Daoy (cell line): Measurements from ENCODE around the gene FTH1. TPM values are rescaled to one million over a fixed set of nuclear protein-coding genes. Genes with fewer than 3 reads are reported as not detected.
"Not testable (repeated sequence)": the region's sequence is repeated elsewhere in the genome, so short reads cannot be mapped to it uniquely, and the experiment has no call there.

ENCODE experiments used
- DNase-seq: peaks from one replicate; pipeline ENCODE4 v3.0.0-alpha.2; 2015; ENCODE audit warnings: low read depth
- total RNA-seq: library from RNA; depleted of rRNA; stranded (reverse); fragments of >200 nt; shearing (Covaris generic); gene quantifications from 2 replicates; pipeline ENCODE4 v1.2.3, GENCODE V29; 2014; rRNA removed

Gene FTH1
- total RNA-seq: 184 and 219 TPM in 2 replicates

DNA sequence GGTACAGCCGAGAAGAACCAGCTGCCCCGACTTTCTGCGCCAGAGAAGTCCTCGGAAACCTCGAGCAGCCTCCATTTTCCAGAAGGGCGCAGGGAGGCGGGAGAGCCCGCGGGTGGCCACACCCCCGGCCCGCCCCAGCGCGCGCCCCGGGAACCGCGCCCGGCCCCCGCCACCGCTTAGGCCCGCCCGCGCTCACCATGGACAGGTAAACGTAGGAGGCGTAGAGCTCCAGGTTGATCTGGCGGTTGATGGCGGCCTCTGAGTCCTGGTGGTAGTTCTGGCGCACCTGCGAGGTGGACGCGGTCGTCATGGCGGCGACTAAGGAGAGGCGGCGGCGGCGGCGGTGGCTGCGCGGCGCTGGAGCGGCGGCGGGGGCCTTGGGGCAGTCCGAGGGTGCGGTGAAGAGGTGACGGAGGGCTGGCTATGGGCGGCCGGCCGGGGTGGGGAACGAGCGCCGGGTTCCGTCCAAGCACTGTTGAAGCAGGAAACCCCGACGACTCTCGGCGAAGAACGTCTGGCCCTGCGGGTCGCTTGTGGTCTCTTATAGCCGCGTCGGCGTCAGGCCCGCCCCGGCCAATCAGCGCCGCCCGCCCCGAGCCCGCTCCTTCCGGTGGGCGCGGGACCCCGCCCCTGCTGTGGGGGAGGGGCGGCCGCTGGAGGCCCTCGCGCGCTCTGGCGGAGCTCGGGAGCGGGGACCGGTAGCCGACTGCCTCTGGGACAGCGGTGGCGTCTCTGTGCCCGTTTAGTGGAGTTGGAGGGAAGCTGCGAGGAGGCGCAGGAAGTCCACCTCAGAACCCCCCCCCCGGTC, at the start of gene FTH1:
Gene FTH1, minus strand, starts transcription at position 519 of the 808 bp plus-strand sequence. Its CDS starts 209 bp downstream, at position 310.
- peak; percentile 92 for DNase-seq

GRCh38 chr11:62015615-62016014, 48.2 kb upstream of the FTH1 start:
- DNase-seq: no peak

DNA sequence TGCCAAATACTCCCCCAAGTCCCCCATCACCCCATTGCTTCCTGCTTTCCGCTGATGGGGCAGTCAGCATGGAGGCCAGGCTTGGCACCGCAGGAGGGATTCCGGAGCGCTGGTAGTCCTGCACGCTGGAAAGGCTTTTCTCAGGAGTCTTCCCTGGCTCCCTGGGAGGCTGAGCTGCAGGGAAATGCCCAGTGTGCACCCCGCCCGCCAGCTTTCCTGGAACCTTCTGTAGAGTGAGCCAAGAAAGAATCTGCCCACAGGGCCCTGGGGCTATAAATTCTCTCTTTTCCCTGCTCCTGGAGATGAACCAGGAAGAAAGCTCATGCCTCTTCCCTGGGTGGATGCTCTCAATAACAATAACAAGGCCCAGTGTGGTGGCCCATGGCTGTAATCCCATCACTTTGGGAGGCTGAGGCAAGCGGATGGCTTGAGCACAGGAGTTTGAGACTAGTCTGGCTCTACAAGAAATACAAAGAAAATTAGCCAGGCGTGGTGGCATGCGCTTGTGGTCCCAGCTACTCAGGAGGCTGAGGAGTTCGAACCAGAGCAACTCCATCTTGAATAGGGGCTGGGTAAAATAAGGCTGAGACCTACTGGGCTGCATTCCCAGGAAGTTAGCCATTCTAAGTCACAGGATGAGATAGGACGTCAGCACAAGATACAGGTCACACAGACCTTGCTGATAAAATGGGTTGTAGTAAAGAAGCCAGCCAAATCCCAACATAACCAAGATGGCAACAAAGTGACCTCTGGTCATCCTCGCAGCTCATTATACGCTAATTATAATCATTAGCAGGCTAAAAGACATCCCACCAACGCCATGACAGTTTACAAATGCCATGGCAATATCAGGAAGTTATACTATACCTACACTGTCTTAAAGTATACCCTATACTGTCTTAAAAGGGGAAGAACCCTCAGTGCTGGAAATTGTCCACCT, 46.4 kb upstream of the FTH1 start:
- peak; percentile 65 for DNase-seq

- peak; percentile 52 for DNase-seq
Observed at GRCh38 chr11:62012832-62013461, 45.5 kb upstream of the FTH1 start.

- DNase-seq: peak; percentile 33
Observed at GRCh38 chr11:62012451-62012831, 45.0 kb upstream of the FTH1 start.

- no peak for DNase-seq
Observed at GRCh38 chr11:62011881-62012280, 44.4 kb upstream of the FTH1 start.

- DNase-seq: no peak
Observed at GRCh38 chr11:62010935-62011528, 43.6 kb upstream of the FTH1 start.

GRCh38 chr11:62008193-62008592, 40.8 kb upstream of the FTH1 start:
- DNase-seq: no peak

DNA sequence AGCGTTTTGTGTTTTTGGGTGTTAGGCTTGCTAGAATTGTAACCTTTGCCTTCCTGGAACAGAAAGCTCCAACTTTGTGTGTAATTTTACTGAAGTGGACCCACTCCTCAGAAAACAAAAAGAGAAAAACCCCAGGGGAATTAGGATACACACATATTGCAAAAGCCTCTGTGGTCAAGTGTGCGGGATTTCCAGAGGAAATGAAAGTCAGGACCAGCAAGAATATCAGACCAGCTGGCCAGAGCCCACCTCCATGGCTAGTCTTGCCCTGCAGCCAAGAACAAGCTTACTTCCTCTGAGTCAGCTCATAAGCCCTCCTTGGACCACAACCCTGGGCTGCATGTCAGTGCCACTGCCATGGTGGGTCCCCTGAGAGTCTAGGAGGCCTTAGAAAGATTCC, 37.0 kb upstream of the FTH1 start:
- peak; percentile 84 for DNase-seq

GRCh38 chr11:62002283-62002682, 34.8 kb upstream of the FTH1 start:
- not testable (repeated sequence) for DNase-seq

DNA sequence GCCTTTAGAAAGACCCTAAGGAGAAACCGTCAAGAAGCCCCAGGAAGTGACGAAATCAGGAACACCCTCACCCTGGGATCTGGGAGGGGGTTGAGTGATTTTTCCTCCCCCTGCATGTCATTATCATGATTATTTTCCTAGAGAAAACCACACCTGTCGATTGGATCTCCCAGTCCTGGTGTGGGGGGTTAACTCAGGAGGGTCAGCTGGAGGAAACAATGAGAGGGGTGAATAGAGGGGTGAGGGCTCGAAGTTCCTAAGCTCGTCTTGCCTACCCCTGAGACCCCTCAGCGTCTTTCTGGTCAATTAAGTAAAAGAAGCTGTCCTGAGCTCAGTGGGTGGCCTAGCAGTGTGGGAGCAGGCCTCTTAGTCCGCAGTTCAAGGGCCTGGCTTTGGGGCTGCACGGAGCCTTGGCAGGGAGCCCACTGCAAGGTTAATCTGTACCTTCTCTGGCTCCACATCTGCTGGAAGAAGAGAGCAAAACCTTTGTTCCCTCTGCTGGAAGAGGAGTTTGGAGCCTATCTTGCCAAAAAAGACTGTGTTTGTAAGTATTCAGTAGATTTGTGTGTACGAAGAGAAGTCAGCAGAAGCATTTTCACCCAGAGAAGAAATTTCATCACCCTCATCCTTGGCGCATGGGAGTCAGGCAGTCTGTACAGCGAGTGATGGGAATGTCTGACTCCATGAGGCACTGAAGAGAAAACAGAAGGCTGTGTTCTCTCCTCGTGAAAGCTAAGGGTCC, 34.2 kb upstream of the FTH1 start:
- DNase-seq: no peak

DNA sequence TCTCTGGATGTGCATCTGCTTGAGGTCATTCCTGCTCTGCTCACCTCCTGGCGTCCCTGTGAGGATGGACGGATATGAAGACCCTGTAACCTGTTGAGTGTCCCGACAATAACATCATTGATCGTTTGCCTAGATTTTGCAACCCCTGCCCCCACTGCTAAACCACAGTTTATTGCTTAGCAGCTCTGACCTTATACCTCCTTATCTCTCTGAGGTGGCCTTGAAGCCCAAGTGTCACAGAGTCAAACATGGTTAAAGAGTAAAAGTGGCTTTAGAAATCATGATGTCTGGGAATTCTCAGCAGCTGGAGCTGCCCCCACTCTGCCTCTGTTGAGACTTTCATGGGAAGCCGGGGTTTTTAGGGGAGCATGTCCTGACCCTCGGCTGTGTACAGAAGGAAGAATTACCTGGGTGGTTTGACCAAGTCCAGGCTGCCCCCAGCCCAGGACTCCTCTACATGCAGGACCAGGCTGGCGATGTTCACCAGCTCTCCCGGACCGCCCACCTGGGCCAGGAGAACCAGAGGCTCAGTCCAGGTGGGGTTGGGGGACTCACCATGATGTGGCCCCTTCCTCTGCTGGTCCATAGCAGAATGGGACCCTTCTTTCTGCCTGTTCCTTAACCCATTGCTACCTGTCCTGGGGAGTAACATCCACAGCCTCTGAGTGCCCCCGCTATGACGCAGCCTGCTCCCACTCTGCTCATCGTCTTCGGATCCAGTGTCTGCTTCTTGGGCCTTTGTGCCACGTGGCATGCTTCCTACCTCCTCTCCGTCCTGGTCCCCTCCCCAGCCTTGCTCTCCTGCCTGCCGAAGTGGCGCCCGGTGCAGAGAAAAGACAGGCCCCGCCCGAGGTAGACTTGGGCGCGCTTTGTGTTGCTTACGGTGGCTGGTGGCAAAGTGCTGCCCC, 33.4 kb upstream of the FTH1 start:
- DNase-seq: no peak

DNA sequence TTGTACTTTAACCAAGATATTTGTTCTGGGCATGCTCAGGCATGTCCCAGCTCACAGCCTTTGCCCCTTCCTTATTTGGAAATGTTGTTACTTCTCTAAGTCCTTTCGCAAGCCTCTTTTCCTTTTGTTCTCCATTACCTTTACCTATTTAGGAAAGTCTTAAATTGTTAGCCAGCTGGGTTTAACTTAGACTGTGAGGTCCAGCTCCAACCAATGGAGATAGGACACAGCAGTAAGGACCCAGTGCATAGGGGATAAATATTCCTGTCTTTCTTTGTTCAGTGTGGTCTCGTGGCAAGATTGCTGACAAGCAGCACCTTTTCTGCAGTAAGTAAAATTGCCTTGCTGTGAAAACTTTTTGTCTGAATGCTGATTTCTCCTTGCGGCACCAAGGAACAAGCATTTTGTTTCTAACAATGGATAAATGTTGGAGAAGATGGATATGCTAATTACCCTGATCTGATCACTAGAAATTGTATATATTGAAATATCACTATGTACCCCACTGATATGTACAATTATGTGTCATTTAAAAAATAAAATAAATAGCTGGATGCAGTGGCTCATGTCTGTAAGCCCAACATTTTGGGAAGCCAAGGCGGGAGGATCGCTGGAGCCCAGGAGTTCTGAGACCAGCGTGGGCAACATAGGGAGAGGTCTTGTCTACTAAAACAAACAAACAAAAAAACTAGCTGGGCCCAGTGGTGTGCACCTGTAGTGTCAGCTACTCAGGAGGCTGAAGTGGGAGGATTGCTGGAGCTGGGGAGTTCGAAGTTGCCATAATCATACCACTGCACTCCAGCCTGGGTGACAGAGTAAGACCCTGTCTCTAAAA, 31.9 kb upstream of the FTH1 start:
- no peak for DNase-seq

DNA sequence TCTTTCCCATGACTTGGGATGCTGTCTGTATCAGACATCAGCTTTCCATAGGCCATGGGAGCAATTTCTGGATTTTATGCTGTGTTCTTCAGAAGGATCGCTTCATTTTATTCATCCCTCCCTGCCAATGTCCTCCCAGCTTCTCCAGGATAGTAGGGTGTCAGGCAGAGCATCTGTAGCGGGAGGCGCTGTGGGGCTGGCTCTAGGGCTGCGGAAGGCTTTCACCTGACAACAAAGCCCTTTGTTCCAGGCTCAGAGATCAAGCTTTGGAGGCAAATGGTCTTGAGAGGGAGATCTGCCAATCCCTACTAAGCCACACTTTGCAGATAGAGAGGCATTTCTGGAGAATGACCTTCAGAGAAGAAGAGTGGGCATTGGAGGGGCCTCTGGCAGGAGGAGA, 29.5 kb upstream of the FTH1 start:
- DNase-seq: no peak

DNA sequence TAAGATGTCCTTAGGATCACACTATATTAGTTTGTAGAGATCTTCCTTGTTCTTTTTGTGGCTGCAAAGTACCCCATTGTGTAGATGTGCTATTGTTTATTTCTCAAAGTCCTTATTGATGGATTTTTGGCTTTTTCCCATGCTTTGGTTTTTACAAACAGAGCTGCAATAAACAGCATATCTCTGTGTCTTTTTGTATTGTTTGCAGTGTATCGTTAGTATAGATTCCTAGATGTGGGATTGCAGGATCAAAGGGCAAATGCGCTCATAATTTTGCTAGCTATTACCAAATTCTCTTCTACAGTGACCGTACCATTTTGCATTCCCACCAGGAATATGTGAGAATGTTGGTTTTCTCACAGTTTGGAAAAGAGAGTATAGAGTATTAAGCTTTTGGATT, 27.5 kb upstream of the FTH1 start:
- DNase-seq: no peak

DNA sequence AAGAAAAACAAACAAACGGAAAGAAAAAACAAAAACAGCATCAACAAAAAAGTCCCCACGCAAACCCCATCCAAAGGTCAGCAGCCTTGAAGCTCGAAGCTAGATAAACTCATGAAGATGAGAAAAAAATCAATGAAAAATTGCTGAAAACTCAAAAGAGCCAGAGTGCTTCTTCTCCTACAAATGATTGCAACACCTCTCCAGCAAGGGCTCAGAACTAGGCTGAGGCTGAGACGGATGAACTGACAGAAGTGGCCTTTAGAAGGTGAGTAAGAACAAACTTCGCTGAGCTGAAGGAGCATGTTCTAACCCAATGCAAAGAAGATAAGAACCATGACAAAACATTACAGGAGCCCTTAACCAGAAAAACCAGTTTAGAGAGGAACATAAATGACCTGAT, 18.4 kb upstream of the FTH1 start:
- no peak for DNase-seq

DNA sequence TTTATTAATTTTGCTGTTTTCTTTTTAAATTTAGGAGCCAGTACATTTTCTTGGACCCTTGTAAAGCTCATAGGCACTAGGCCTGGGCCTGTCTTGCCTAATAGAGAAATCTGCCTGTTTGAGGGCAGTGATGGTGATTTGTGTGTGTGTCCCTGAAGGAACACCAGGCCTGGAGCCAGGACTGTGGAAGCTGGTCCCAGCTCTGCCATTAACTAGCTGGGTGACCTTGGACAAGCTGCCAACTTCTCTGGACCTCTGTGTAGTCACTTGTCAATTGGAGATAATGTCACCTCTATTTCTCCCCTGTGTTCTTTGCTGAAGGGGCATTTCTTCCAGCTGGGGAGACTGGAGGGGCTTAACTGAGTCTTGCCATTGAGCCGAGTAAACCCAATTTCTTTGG, 16.0 kb upstream of the FTH1 start:
- no peak for DNase-seq

GRCh38 chr11:61980783-61981541, 13.5 kb upstream of the FTH1 start:
- no peak for DNase-seq
